ELF-1 (cell line): ENCODE data around the gene L1CAM.
A peak's percentile ranks its signal among the peaks of the same experiment; 100 is the strongest.

Experiments
- DNase-seq: peaks from one replicate; pipeline ENCODE4 v3.0.0-alpha.2; 2016; ENCODE audit warnings: low read depth, low spot score

Gene L1CAM

DNA sequence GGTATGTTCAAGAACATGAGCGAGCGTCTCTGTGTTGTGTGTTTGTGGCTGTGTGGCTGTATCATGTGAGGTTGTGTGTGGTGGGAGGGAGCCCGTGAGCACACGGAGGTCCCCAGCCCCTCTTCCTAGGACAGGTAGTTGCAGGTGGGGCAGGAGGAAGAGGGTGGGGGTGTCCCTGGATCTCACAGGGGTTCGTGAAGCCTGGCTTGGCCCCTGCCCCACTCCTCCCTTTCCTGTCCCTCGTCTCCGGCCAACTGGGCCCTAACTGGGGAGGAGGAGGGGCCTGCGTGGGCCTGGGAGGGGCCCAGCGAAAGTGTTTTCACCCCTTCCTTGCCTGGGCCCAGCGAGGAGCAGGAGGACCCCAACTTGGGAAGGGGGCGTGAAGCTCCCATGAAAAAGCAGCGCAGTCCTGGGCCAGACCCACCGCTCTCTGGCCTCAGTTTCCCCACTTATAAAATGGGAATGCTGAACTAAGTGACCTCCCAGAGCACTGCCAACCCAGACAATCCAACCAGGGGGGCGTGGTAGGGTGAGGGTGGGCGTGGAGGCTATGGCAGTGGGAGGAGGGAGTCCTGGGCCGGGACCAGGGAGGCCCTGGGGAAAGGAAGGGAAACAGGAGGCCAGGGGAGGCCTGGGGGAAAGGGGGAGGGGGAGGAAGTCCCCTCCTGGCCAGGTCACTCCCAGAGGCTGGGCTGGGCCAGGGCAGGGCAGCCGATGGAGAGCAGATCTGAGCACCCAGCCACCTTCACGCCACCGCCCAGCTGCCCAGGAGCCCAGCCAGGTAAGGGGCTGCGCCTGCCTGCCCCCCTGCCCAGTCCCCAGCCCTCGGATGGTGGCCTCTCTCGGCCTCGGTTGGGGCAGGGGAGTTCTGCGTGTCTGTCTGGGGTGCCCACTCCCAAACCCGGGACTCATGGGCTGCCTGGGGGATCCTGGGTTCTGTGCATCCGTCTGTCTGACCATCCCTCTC lies 18.3 kb upstream of the L1CAM start, which contains the start of gene AVPR2:
Gene AVPR2 (plus strand): TSS at position 683 of the 967 bp plus-strand sequence. CDS start 473 bp downstream, outside the sequence.
- no peak for DNase-seq

DNA sequence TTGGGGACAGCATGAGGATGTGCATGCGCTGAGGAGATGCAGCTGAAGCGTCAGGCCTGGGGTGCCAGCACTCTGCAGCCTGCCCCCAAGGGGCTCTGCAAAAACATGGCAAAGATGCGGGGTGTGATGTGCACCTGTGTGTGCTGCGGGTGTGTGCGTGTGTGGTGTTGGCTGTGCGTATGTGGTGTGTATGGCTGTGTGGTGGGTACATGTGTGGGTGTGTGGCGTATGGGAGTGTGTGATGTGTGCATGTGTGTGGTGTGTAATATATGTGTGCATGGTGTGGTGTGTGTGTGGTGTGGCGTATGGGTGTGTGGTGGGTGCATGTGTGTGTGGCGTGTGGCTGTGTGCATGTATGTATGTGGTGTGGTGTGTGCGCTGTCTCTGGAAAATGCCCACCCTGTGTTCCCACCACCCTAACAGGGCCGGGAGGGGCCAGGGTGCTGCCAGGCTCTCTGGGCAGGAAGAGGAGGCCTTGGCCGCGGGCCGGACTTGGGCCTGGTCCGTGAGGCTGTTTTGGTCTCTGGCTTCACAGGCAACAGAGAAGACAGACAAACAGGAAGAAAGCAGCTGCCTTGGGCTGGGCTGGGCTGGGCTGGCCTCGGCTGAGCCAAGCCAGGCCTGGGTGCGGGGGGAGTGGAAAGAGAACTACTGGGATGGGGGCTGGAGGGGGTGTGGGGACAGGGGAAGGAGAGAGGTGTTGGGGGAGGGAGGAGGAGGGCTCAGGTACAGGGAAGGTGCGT lies 17.4 kb upstream of the L1CAM start:
- DNase-seq: peak; percentile 18

DNA sequence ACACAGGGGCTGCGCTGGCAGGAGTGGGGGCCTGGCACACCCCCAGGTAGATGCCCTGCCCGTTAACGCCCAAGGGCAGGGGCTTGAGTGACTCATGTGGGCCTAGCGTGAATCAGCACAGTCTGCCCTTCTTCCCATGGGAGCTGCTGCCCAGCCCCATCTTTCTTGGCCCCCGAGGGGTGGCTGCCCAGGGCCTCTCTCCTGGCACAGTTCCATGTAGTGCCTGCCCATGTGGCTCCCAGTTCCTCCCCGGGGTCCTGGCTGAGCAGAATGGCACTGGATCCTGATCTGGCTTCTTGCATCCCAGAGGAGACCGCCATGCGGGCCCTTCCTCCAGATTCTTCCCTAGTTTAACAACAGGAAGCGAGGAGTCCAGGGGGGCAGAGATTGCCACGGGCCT lies 16.4 kb upstream of the L1CAM start:
- peak; percentile 3 for DNase-seq

DNA sequence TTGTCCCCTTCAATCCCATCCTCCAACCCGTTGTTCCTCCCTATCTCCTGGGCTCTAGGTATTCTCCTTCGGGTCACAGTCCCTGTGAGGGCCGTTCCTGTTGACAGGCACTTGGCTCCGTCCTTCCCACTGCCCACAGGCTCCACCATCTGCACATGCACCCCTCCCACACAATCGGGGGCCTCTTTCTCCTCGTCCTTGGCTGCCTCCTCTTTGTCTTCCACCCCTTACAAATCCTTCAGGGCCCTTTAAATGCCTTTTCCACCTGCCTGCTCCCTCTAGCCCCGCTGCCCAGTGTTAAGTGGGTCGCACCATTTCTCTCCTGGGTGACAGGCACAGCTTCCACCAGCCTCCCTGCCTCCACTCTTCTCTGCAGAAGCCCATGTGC lies 15.8 kb upstream of the L1CAM start:
- DNase-seq: peak; percentile 1

DNA sequence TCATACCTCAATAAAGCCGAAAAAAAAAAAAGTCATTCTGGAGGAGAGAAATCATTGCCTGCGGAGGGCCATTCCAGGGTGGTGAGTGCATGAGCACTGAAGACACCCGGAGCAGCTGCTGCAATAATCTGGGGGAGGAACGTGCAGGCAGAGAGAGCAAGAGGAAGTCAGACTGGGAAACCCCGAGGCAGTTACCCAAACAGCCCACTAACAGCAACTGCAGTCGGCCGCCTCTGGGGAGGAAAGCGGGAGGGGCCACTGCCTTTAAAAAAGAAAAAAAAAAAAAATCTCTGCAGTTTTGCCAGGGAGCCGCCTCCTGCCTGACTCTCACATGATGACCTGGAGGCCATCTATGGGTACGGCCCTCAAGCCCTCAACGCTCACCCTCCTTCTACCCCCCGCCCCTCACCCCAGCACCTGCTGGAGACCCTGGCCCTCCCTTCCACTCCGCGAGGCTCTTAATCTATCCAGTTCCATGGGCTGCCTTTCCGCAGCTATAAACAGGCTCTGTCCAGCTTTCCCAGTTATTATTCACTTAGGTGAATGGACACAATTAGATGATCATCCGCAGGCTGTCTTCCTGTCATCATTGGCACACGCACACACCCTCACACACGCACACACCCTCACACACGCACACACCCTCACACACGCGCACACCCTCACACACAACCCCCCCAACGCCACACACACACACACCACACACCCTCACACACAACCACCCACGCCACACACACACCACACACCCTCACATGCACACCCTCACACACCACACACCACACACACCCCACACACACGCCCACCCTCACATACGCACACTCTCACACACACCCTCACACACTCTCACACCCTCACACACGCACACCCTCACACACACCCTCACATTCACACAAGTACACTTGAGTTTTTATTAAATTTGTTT lies 15.1 kb upstream of the L1CAM start:
- DNase-seq: peak; percentile 88

DNA sequence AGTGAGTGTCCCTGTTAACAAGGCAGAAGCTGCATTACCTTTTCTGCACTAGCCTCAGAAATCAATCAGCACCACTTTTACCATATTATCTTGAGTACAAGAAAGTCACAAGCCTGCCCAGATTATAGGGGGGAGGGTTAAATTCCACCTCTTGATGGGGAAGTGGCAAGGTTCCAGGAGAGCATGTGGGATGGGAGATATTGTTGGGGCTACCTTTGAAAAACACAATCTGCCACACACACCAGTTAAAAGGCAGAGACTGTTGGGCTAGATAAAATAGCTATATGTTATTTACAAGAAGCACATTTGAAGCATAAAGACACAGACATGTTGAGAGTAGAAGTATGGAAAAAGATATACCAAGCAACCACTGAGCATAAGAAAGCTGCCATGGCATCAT lies 11.9 kb upstream of the L1CAM start:
- DNase-seq: no peak

DNA sequence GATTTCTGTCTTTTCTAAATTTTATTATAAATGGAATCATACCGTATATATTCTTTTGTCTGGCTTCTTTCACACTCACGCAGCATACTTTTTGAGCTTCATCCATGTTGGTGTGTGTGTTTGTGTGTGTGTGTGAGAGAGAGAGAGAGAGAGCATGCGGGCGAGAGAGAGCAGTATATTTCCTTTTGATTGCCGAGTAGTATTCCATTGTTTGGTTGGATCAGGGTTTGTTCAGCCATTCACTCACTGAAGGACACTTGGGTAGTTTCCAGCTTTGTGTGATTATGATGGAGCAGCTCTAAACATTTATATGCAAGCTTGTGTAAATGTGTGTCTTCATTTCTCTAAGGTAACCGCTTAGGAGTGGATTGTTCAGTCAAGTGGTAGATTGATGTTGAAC lies 3.1 kb upstream of the L1CAM start:
- DNase-seq: no peak

DNA sequence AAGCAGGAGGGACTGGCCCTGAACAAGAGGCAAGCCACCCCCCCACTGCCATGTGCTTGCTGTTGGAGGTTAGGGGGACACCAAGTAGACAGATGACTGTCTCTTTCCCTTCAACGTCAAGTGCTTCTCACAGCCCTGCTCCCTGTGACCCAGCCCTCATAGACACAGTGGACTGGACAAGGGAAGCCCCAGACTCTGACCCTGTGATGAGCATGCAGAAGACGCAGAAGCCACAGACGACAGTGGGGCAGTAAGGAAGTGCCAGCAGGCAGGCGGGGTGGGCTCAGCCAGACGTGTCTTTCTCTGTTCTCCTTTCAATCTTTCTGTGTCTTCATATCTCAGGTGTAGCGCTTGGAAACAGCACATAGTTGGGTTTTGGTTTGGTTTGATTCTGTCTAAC lies 2.4 kb upstream of the L1CAM start:
- DNase-seq: no peak

DNA sequence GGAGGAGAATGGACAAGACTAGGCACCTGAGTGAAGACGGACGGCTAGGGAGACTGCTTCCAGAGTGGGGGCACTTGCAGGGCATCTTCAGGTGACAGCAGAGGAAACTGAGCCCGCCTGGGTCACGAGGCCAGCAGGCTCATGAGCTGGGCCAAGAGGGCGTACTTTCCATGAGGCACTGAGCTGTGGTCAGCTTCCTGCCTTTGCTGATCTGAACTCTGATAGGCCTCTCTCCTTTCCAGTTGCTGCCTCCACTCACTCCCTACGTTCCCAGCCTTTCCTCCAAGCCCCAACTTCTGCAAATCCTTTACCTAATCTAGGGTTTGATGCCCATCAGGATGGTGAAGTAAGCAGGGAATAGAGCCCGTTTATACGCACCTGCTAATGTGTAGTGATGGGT lies 1.4 kb upstream of the L1CAM start:
- no peak for DNase-seq

DNA sequence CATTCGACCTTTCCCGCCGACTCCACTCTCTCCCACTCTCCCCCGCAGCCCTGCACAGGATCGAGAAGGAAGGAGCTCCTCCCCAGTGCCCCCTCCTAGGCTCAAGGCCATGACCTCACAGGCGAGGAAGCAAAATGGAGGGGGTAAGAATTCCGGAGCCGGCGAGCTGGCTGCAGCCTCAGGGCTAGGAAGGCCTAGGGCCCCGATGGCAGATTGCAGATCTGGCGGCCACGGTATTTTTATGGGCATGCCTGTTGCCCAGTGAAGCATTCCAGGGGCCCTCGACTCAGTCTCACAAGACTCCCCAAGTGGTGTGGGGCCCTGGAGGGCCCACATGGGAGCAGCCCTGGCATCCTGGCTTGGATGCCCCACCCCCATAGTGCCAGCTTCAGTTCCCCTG lies 942 bp upstream of the L1CAM start:
- DNase-seq: peak; percentile 89

DNA sequence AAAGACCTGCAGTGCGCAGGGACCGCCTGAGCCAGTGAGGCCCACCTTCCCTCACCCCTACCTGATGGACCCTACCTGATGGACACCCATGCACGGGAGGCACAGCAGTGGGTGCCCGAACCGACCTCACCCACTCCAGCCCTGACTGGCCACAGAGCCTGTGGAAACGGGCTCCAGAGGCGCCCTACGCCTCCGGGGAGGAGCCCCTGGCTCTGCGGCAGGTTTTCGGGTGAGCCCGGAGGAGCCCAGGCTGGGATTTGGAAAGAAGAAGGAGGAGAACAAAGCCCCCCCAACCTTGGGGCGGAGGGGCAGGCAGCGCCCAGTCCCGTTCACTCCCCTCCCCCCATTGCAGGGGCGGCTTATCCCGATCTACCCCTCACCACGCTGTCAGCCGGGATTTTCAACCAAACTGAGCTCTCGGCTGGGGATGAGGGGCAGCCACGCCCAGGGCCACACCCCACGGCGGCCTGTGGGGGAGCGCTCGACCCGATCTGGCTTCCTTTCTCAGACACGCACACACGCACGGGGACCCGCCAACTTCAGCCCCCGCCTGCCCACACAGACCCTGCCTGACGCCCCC lies 675 bp downstream of the L1CAM start:
- no peak for DNase-seq

DNA sequence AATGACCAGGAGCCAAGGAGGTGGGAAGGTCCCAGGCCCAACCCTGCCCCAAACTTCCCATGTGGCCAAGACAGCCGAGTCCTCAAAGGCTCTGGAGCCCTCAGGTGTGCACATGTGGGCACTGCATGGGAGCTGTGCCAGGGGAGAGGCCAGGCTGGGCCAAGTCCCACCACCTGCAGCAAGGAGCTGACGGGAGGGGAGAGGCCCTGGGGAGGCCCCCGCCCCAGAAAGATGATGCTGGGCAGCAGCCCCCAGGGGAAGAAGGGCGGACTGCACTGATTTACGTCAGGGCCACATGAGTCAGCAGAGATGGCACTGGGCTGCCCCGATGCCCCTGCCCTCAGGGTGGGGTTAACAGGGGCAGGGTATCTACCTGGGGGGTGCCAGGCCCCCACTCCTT lies 1.4 kb downstream of the L1CAM start:
- DNase-seq: no peak

DNA sequence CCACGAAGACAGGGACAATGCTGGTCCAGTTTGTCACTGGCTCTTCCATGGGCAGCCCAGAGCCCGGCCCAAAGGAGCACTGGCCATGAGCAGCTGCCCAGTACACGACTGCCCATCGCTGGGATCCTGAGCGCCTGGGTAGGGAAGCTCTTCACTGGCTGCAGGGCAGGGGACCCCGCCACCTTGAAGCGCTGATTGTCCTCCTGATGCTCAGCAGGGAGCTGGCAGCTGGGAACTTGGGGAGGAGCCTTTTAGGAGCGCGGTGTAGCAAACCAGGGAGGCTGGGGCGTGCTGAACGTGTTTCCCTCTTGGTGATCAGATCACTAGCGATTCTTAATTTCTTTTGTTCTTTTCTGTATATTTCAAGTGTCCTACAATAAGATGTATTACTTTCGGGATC lies 1.8 kb downstream of the L1CAM start:
- no peak for DNase-seq

DNA sequence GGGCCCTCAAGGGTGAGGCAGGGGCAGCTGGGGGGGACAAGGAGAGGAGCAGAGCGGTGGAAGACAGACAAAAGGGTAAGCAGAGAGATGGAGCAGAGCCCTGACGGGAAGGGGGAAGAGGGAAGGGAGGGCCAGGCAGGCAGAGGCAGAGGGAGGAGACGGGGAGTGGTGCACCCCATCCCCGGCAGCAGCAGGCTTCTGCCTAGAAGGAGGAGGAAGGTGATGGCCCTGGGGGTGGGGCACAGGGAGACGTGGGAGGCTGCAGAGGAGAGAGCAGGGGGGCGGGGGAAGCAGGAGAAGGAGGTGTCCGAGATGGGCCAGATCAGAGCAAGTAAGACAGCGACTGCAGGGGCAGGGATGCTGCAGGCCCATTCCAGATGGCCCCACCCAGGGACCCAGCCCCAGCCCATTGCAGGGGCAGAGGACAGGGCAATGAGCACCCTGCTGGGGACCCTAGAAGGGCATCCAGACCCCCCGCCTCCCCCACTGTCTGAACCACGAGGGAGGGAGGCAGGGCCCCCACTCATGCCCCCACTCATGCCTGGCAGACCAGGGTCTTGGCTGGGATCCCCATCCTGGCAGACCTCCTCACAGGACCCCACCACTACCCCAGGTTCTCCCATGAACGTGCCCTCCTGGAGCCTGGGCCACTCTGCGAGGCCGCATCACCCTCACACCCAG lies 2.7 kb downstream of the L1CAM start:
- DNase-seq: no peak

DNA sequence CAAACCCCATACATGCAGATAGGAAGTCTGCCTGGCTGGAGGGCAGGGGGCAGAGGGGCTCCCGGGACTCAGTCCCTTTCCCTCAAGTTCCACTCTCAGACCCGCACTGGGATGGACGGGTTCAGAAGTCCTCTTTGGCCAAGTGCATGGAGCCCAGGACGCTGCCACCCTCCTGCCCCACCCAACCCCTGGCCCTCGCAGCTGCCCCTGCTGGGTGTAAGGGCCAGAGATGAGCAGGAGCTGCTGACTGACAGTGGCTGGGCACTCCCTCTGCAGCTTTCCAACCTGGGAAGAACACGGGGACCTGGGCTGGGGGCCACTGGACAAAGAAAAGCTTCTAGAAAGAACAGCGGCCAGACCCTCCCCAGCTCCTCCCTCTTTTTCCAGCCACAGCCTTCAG lies 3.4 kb downstream of the L1CAM start:
- DNase-seq: no peak

DNA sequence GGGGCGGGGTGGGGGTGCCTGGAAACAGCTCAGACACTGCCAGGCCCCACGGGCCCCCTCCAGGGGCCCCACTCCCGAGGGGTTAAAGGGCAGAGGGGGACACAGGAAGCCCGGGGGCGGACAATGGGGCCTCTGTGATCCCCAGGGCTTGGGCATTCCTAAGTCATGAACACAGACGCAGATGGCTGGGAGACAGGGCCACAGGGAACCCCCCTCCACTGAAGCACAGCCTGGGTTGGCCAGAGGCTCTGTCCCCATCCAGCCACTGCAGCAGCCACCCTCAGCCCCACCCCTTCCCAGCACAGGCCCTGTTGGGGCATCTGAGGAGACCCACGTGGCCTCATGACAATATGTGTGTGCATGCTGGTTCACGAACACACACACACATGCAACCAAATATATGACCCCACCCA lies 3.9 kb downstream of the L1CAM start:
- DNase-seq: no peak

DNA sequence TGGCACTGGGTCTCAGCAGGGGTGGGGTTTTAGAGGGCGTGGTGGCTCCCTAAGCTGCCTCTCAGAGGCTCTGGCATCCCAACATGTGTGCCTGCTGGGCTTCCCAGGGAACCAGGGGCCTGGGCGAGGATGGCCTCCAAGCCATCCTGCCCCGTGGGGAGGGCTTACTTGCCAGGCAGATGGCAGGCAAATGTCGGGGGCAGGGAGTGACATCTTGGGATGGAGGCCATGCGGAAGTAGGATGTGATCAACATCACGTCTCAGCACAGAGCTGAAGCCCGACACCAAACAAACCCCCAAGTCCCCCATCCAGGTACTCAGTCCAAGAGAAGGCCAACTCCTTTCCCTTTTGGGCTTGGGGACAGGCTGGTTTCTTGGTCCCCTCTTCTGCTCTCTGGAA lies 4.7 kb downstream of the L1CAM start:
- no peak for DNase-seq

DNA sequence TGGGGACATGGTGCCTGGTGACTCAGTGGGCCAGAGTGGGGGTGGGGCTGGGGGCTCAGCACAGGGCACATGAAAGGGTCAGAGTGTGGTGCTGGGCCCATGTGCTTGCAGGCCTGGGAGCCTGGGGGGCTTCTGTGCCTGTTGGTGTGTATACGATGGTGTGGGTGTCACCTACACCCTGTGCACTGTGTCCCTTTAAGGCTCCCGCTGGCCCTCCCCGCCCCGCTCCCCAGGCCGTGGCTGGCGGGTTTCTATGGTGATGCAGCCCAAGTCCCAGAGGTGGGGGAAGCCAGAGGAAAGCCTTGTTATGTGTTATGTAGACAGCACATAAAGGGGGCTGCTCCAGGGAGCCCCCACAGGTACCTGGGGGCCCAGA lies 5.5 kb downstream of the L1CAM start:
- DNase-seq: no peak

DNA sequence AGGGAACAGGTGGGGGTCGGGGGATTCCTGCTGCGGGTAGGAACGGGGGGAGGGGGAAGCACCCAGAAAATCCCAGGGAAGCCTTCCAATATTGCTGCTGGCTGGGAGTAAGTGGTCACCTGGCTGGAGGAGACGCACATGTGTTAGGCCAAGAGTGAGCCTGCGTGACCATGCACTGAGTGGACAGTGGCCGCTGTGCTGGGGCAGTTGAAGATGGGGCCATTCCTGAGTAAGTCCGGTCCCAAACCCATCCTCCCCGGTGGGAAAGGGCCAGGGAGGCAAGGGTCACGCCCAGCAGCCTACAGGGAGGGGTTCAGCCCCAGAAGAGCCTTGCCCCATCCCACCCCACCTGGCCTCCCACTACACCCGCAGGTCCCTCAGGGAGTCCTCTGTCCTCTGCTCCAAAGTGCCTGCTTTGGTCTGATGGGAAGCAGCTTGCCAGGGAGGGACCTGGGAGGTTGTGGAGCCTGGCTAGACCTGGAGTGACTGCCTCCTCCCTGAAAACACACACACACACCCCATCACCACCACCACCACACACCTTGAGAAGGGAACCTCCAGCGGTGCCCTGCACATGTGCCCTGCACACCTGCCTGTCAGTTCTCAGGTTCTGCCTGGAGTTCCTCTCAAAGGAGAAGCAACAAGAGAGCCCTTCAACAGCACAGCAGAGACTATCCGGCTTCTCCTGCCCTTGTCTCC lies 6.1 kb downstream of the L1CAM start:
- no peak for DNase-seq

DNA sequence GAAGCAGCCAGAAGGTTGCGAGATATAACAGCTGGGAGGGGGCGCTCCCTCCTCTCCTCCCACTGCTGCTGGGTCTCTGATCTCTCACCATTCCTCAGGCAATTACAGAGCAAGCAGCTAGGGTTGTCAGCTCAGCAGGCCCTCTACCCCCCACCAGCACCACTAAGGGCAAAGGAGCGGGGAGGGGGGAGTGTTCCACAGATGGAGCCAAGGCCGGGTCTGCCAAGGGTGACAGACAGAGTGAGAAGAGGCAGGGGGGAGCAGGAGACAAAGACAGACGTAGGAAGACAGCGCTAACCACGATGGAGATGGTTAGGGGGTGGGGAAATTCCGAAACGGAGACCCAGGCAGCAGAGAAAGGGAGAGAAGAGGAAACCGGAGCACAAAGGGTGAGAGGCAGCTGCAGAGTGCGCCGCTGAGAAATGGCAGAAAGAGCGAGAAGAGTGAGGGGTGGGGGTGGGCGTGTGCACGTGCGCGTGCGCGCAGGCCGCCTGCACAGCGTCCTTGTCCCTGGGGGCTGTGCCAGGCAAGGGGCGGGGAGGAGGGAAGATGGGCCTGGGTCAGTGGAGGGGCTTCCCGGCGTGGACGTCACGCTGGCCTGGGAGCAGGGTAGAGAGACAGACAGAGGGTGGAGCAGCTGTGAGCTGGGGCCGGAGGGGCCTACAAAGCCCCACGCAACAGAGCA lies 6.9 kb downstream of the L1CAM start:
- peak; percentile 88 for DNase-seq
